ENCODE results near the gene NPAS4.
A peak's percentile ranks its signal among the peaks of the same experiment; 100 is the strongest.

NPAS4 gene

DNA sequence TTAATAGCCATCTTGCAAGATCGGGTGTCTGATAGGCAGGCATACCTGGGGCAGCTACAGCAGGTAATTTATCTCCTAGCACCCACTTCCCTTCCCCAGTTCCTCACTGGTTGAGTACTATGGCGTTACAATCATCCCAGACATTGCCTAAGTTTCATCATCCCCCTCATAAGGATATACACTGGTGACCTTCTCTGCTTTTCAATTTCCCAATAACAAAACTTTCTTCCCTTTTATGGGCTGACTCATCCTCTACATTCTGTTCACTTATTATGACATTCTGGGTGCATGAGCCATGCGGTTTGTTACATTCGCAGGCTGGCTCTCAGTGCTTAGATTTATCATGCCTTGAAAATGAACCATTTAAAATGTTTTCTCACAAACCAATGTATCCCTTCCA, 22.8 kb downstream of the NPAS4 start:
- Histone ChIP-seq H3K4me1 (ENCODE audit: control insufficient read depth in 1 of 2, insufficient read depth in 1 of 2, low read depth in 1 of 2, low read length in 1 of 2) (peaks cover 19 to 23% of the 10 kb centered on the region in 2 experiments), H3K27ac (peak overlapping the region; percentile 63), H3K9me3 (no peaks in the 10 kb centered on the region), H3K4me3 (ENCODE audit: low read depth in 1 of 2, low read length in 1 of 2) (no peak overlapping the region), H3K36me3 (no peaks in the 10 kb centered on the region), H3K27me3 (no peaks in the 10 kb centered on the region)
- TF ChIP-seq, protein P1, sequence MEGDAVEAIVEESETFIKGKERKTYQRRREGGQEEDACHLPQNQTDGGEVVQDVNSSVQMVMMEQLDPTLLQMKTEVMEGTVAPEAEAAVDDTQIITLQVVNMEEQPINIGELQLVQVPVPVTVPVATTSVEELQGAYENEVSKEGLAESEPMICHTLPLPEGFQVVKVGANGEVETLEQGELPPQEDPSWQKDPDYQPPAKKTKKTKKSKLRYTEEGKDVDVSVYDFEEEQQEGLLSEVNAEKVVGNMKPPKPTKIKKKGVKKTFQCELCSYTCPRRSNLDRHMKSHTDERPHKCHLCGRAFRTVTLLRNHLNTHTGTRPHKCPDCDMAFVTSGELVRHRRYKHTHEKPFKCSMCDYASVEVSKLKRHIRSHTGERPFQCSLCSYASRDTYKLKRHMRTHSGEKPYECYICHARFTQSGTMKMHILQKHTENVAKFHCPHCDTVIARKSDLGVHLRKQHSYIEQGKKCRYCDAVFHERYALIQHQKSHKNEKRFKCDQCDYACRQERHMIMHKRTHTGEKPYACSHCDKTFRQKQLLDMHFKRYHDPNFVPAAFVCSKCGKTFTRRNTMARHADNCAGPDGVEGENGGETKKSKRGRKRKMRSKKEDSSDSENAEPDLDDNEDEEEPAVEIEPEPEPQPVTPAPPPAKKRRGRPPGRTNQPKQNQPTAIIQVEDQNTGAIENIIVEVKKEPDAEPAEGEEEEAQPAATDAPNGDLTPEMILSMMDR (IDR thresholded peaks at IDR 0.05) = no peak

DNA sequence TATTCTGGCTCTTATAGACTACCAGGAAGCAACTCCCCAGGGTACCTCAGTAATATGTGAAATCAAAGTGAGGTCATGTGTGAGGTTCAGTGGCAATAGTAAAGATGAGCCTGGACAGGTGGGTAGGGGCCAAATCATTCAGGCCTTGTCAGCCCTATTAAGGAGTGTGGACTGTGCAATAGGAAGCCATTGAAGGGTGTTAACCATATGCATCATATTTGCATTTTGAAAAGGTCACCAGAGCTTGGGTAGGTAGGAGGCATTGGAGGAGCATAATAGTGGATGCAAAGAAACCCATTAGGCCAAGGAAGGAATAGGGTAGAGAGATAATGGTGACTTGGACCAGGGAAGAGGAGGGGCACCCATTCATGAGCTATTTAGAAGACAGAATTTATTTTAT, 26.2 kb downstream of the NPAS4 start:
- Histone ChIP-seq H3K27me3 (no peaks in the 10 kb centered on the region), H3K36me3 (no peaks in the 10 kb centered on the region), H3K27ac (no peak overlapping the region), H3K4me3 (ENCODE audit: low read depth in 1 of 2, low read length in 1 of 2) (no peak overlapping the region), H3K9me3 (no peaks in the 10 kb centered on the region), H3K4me1 (ENCODE audit: control insufficient read depth in 1 of 2, insufficient read depth in 1 of 2, low read depth in 1 of 2, low read length in 1 of 2) (peaks cover 18 to 19% of the 10 kb centered on the region in 2 experiments)
- TF ChIP-seq, protein P1 (IDR thresholded peaks at IDR 0.05) = no peak

DNA sequence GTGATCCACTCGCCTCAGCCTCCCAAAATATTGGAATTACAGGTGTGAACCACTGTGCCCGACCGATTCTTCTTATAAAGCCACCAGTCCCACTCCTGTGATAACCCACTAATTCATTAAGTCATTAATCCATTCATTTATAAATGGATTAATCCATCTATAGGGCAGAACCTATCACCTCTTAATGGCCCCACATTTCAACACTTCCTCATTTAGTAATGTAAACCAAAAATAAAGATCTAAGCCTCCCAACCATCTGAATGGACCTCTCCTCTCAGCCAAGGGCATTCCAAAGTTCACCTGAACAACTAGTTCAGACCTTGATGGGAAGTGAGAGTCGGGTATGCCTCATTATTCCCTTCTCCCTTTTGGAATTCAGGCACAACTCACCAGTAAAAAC, 27.7 kb downstream of the NPAS4 start:
- Histone ChIP-seq H3K27me3 (no peaks in the 10 kb centered on the region), H3K9me3 (no peaks in the 10 kb centered on the region), H3K4me1 (ENCODE audit: control insufficient read depth in 1 of 2, insufficient read depth in 1 of 2, low read depth in 1 of 2, low read length in 1 of 2) (peaks cover 12 to 13% of the 10 kb centered on the region in 2 experiments), H3K4me3 (ENCODE audit: low read depth in 1 of 2, low read length in 1 of 2) (no peak overlapping the region), H3K27ac (no peak overlapping the region), H3K36me3 (no peaks in the 10 kb centered on the region)
- TF ChIP-seq, protein P1 (IDR thresholded peaks at IDR 0.05) = no peak

DNA sequence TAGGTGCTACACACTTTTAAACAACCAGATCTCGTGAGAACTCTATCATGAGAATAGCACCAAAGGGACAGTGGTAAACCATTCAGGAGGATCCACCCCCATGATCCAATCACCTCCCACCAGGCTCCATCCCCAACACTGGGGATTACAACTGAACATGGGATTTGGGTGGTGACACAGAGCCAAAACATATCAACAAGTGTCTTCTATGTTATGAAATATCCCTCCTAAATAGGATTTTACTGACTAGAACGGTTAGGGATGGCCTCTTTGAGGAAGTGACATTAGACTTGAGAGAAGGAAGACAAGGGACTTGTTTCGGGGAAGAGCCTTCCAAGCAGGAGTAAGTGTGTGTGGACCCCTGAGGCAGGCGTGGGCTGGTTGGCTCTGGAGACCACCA, 29.7 kb downstream of the NPAS4 start:
- Histone ChIP-seq H3K27me3 (peaks cover 17% of the 10 kb centered on the region), H3K4me3 (ENCODE audit: low read depth in 1 of 2, low read length in 1 of 2) (no peak overlapping the region), H3K36me3 (no peaks in the 10 kb centered on the region), H3K9me3 (no peaks in the 10 kb centered on the region), H3K27ac (no peak overlapping the region), H3K4me1 (ENCODE audit: control insufficient read depth in 1 of 2, insufficient read depth in 1 of 2, low read depth in 1 of 2, low read length in 1 of 2) (peaks cover 3 to 4% of the 10 kb centered on the region in 2 experiments)
- TF ChIP-seq, protein P1 (IDR thresholded peaks at IDR 0.05) = no peak

DNA sequence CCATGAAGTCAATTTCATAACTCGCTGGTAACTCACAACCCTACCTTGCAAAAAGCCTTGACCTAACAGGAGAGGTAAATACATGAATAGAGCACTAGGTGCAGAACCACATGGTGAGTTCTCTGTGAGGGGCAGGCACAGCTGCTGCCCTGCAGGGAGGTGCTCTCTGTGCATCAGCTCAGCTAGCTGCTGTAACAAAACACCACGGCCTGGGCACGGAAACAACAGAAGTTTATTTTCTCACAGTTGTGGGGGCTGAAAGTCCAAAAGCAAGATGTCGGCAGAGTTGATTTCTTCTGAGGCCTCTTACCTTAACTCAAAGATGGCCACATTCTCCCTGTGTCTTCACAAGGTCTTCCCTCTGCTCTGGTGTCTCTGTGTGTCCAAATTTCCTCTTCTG, 30.8 kb downstream of the NPAS4 start:
- Histone ChIP-seq H3K9me3 (no peaks in the 10 kb centered on the region), H3K27ac (no peak overlapping the region), H3K36me3 (no peaks in the 10 kb centered on the region), H3K4me1 (ENCODE audit: control insufficient read depth in 1 of 2, insufficient read depth in 1 of 2, low read depth in 1 of 2, low read length in 1 of 2) (peaks cover 3 to 4% of the 10 kb centered on the region in 2 experiments), H3K4me3 (ENCODE audit: low read depth in 1 of 2, low read length in 1 of 2) (no peak overlapping the region), H3K27me3 (peaks cover 26% of the 10 kb centered on the region)
- TF ChIP-seq, protein P1 (IDR thresholded peaks at IDR 0.05) = no peak

- Histone ChIP-seq H3K36me3 (no peaks in the 10 kb centered on the region), H3K27ac (no peak overlapping the region), H3K27me3 (peaks cover 32% of the 10 kb centered on the region)
These were observed 33.4 kb downstream of the NPAS4 start for GRCh38 chr11:66454247-66454646.

More at GRCh38 chr11:66454247-66454646, 33.4 kb downstream of the NPAS4 start:
- TF ChIP-seq, protein P1 (IDR thresholded peaks at IDR 0.05) = no peak
- H3K9me3 ChIP-seq = no peaks in the 10 kb centered on the region
- H3K4me3 ChIP-seq (ENCODE audit: low read depth in 1 of 2, low read length in 1 of 2) = no peak overlapping the region
- H3K4me1 ChIP-seq (ENCODE audit: control insufficient read depth in 1 of 2, insufficient read depth in 1 of 2, low read depth in 1 of 2, low read length in 1 of 2) = no peaks in the 10 kb centered on the region
